HepG2 (cell line): ENCODE measurements around the gene FBXW2. TPM values are rescaled to one million over a fixed set of nuclear protein-coding genes. Genes with fewer than 3 reads are reported as not detected.

ENCODE experiments used
- ARNT2 ChIP-seq: sonication (generic); formaldehyde crosslinking; IDR thresholded peaks from 2 replicates; pipeline ENCODE4 v1.8.0; 2022; ENCODE audit warnings: mild to moderate bottlenecking, low read depth, missing genetic modification reagents, moderate library complexity
- GABPA ChIP-seq, 2 experiments: IDR thresholded peaks; 2 replicates each; pipeline ENCODE4 v1.6.1; 2011 to 2016; ENCODE audit warnings: low read depth in 2 of 2, low read length in 1 of 2, missing biosample characterization in 1 of 2, missing genetic modification characterization in 1 of 2
- GZF1 ChIP-seq: sonication (generic); formaldehyde crosslinking; IDR thresholded peaks from 2 replicates; pipeline ENCODE4 v1.5.1; 2020; ENCODE audit warnings: mild to moderate bottlenecking, missing genetic modification reagents
- HDAC6 ChIP-seq: fragments of 200-600 bp; sonication (generic); IDR thresholded peaks from 2 replicates; pipeline ENCODE4 v1.7.0; 2017; ENCODE audit warnings: mild to moderate bottlenecking, antibody characterized with exemption, low read length, low read depth
- HMG20B ChIP-seq: conservative IDR thresholded peaks from 2 replicates; pipeline ENCODE4 v1.6.1; 2016; ENCODE audit warnings: missing genetic modification reagents, missing compliant biosample characterization
- HOXA3 ChIP-seq: sonication (generic); formaldehyde crosslinking; IDR thresholded peaks from 2 replicates; pipeline ENCODE4 v1.5.0; 2020; ENCODE audit warnings: missing genetic modification reagents
- HOXA7 ChIP-seq: sonication (generic); formaldehyde crosslinking; IDR thresholded peaks from 2 replicates; pipeline ENCODE4 v1.8.1; 2022; ENCODE audit warnings: mild to moderate bottlenecking, missing genetic modification reagents, moderate library complexity
- NRL ChIP-seq: sonication (generic); formaldehyde crosslinking; IDR thresholded peaks from 2 replicates; pipeline ENCODE4 v1.5.0; 2020; ENCODE audit warnings: missing genetic modification reagents, mild to moderate bottlenecking, moderate library complexity, borderline replicate concordance
- RFX5 ChIP-seq: IDR thresholded peaks from 2 replicates; pipeline ENCODE4 v1.6.1; 2011; ENCODE audit warnings: low read depth, low read length, improper control_type of control experiment
- SKI ChIP-seq: fragments of 450-650 bp; IDR thresholded peaks from one replicate; pipeline ENCODE4 v1.6.1; 2018; ENCODE audit warnings: mild to moderate bottlenecking; ENCODE audit not compliant: partially characterized antibody
- TBX3 ChIP-seq: fragments of 450-650 bp; IDR thresholded peaks from 2 replicates; pipeline ENCODE4 v1.6.1; 2017; ENCODE audit warnings: antibody characterized with exemption, mild to moderate bottlenecking, inconsistent platforms, borderline replicate concordance
- ZFP82 ChIP-seq: sonication (generic); formaldehyde crosslinking; IDR thresholded peaks from 2 replicates; pipeline ENCODE4 v1.5.1; 2020; ENCODE audit warnings: mild to moderate bottlenecking, missing genetic modification reagents, borderline replicate concordance
- ZNF17 ChIP-seq: sonication (generic); formaldehyde crosslinking; IDR thresholded peaks from 2 replicates; pipeline ENCODE4 v1.5.0; 2020; ENCODE audit warnings: mild to moderate bottlenecking, missing genetic modification reagents
- ZNF350 ChIP-seq: sonication (generic); formaldehyde crosslinking; IDR thresholded peaks from 2 replicates; pipeline ENCODE4 v1.4.0; 2020; ENCODE audit warnings: mild to moderate bottlenecking, low read depth, missing genetic modification reagents, borderline replicate concordance
- ZNF616 ChIP-seq: sonication (generic); formaldehyde crosslinking; IDR thresholded peaks from 2 replicates; pipeline ENCODE4 v1.5.0; 2020; ENCODE audit warnings: low read depth, mild to moderate bottlenecking, missing genetic modification reagents
- polyA plus RNA-seq, 8 experiments: library from polyadenylated mRNA; depleted of rRNA in 3 of 8; stranded (reverse) in 7 of 8; unstranded in 1 of 8; fragments of >200 nt; fragmentation: Illumina TruSeq in 4 of 8; extraction: Trizol in 4 of 8; gene quantifications; 2 replicates each; pipeline versions ENCODE4 v1.2.1 to v1.2.3, GENCODE V29; 2011 to 2016; ENCODE audit warnings: low read depth in 4 of 8, missing spikeins in 1 of 8, mixed read lengths in 1 of 8; ENCODE audit not compliant: insufficient read depth in 1 of 8
- total RNA-seq, 5 experiments: library from RNA; depleted of rRNA; stranded (reverse); fragments of >200 nt; fragmentation: Illumina TruSeq; extraction: Trizol; gene quantifications; 2 replicates each; pipeline ENCODE4 v1.2.3, GENCODE V29; 2016; ENCODE audit warnings: low read depth in 1 of 5
- TF ChIP-seq, protein P1 (sequence below): sonication (generic); formaldehyde crosslinking; conservative IDR thresholded peaks from 2 replicates; pipeline ENCODE4 v1.8.0; 2022; ENCODE audit warnings: mild to moderate bottlenecking, moderate library complexity, missing genetic modification reagents
- TF ChIP-seq, protein P2 (sequence below): sonication (generic); formaldehyde crosslinking; IDR thresholded peaks from 2 replicates; pipeline ENCODE4 v1.5.0; 2020; ENCODE audit warnings: missing genetic modification reagents
- TF ChIP-seq, protein P3 (sequence below): sonication (generic); formaldehyde crosslinking; IDR thresholded peaks from 2 replicates; pipeline ENCODE4 v1.4.0; 2020; ENCODE audit warnings: missing genetic modification reagents
- TF ChIP-seq, protein P4 (sequence below): IDR thresholded peaks from 2 replicates; pipeline ENCODE4 v1.6.1; 2016; ENCODE audit warnings: mild to moderate bottlenecking, missing biosample characterization, missing genetic modification reagents
- TF ChIP-seq, protein P5 (sequence below): sonication (generic); formaldehyde crosslinking; IDR thresholded peaks from 2 replicates; pipeline ENCODE4 v1.8.1; 2023; ENCODE audit warnings: mild to moderate bottlenecking, missing genetic modification reagents
- TF ChIP-seq, protein P6 (sequence below), 2 experiments: fragments of 450-650 bp in 1 of 2; sonication (generic) in 1 of 2; formaldehyde crosslinking; IDR thresholded peaks; 2 replicates each; pipeline versions ENCODE4 v1.5.0 to v1.8.0; 2020 to 2022; ENCODE audit warnings: mild to moderate bottlenecking in 1 of 2, missing genetic modification reagents in 1 of 2

The FBXW2 gene
- total and polyA plus RNA-seq, 2 of the 13 experiments (the other 11 are each of a cell fraction or from before 2014, with no cell fraction given) = 35.4 to 43.1 TPM

DNA sequence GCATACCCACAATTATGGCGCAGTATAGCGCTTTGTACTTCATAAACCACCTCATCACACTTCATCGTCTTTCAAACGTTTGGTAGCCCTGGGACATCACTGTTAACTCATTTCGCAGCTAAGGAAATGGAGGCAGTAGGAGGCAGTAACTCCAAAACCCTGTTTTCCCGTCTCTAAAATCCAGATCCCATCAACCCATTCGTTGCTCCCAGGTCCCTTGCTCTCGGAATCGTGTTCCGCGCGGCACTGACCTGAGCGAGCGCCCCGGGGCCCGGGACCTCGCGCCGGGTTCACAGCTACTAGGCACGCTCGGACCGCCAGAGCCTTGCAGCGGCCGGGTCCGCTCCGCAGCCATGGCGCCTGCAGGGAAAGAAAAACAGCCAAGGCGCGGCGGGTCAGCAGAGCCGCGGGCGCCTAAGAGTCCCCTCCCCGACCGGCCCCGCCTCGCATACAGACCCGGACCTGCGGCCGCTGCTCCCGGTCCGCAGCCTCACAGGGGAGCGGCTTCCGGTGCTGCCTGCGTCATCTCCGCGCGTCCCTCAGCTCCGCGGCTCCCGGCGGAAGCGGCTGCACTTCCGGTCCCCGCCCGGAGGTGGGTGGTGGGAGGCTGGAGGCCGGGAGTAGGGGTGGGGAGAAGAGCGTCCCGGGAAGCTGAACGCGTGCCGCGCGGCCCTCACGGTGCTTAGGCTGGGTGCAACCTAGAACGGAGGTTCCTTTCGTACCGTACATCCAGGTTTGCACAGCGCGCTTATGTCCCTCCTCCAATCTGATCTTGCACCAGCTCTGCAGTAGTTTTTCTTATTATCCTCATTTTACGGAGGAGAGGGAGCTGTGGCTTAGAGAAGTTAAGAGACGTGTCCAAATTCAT, at the start of gene FBXW2 (continued):
- peak; percentile 96; the same call in 1 of the 2 replicates for TF ChIP-seq NRL (CRISPR knock-in tag)
- TF ChIP-seq RFX5 = no peak
- TF ChIP-seq, protein P1, sequence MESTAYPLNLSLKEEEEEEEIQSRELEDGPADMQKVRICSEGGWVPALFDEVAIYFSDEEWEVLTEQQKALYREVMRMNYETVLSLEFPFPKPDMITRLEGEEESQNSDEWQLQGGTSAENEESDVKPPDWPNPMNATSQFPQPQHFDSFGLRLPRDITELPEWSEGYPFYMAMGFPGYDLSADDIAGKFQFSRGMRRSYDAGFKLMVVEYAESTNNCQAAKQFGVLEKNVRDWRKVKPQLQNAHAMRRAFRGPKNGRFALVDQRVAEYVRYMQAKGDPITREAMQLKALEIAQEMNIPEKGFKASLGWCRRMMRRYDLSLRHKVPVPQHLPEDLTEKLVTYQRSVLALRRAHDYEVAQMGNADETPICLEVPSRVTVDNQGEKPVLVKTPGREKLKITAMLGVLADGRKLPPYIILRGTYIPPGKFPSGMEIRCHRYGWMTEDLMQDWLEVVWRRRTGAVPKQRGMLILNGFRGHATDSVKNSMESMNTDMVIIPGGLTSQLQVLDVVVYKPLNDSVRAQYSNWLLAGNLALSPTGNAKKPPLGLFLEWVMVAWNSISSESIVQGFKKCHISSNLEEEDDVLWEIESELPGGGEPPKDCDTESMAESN = peak; percentile 44; the same call in 1 of the 2 replicates
- TF ChIP-seq HDAC6 = no peak
- peak; percentile 88; the same call in 1 of the 2 replicates for TF ChIP-seq ZNF350 (CRISPR knock-in tag)
- TF ChIP-seq HOXA7 (CRISPR knock-in tag) = no peak
- TF ChIP-seq GABPA (IDR thresholded peaks at IDR 0.05; ENCODE audit: low read depth, low read length) = peak; percentile 96
- peak; percentile 94 for TF ChIP-seq GABPA (CRISPR knock-in tag; IDR thresholded peaks at IDR 0.05; ENCODE audit: low read depth)
- peak; percentile 98 for TF ChIP-seq HOXA3 (CRISPR knock-in tag)
- TF ChIP-seq, protein P2, sequence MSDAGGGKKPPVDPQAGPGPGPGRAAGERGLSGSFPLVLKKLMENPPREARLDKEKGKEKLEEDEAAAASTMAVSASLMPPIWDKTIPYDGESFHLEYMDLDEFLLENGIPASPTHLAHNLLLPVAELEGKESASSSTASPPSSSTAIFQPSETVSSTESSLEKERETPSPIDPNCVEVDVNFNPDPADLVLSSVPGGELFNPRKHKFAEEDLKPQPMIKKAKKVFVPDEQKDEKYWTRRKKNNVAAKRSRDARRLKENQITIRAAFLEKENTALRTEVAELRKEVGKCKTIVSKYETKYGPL (CRISPR knock-in tag) = no peak
- TF ChIP-seq ARNT2 = no peak; the same call in 1 of the 2 replicates
- 0 out of 2 replicates have a peak, but pooled peaks have one; percentile 63 for TF ChIP-seq ZNF616 (CRISPR knock-in tag)
- no peak for TF ChIP-seq SKI
- TF ChIP-seq TBX3 = no peak
- TF ChIP-seq ZNF17 (CRISPR knock-in tag) = no peak
- 0 out of 2 replicates have a peak, but pooled peaks have one; percentile 21 for TF ChIP-seq ZFP82 (CRISPR knock-in tag)
- peak; percentile 64; the same call in 1 of the 2 replicates for TF ChIP-seq GZF1 (CRISPR knock-in tag)
- TF ChIP-seq, protein P3, sequence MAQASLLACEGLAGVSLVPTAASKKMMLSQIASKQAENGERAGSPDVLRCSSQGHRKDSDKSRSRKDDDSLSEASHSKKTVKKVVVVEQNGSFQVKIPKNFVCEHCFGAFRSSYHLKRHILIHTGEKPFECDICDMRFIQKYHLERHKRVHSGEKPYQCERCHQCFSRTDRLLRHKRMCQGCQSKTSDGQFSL = peak; percentile 83
- TF ChIP-seq, protein P4, sequence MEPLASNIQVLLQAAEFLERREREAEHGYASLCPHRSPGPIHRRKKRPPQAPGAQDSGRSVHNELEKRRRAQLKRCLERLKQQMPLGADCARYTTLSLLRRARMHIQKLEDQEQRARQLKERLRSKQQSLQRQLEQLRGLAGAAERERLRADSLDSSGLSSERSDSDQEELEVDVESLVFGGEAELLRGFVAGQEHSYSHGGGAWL (CRISPR knock-in tag) = peak; percentile 83
- TF ChIP-seq, protein P5, sequence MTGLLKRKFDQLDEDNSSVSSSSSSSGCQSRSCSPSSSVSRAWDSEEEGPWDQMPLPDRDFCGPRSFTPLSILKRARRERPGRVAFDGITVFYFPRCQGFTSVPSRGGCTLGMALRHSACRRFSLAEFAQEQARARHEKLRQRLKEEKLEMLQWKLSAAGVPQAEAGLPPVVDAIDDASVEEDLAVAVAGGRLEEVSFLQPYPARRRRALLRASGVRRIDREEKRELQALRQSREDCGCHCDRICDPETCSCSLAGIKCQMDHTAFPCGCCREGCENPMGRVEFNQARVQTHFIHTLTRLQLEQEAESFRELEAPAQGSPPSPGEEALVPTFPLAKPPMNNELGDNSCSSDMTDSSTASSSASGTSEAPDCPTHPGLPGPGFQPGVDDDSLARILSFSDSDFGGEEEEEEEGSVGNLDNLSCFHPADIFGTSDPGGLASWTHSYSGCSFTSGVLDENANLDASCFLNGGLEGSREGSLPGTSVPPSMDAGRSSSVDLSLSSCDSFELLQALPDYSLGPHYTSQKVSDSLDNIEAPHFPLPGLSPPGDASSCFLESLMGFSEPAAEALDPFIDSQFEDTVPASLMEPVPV (CRISPR knock-in tag) = peak; percentile 76; the same call in 1 of the 2 replicates
- TF ChIP-seq, protein P6, sequence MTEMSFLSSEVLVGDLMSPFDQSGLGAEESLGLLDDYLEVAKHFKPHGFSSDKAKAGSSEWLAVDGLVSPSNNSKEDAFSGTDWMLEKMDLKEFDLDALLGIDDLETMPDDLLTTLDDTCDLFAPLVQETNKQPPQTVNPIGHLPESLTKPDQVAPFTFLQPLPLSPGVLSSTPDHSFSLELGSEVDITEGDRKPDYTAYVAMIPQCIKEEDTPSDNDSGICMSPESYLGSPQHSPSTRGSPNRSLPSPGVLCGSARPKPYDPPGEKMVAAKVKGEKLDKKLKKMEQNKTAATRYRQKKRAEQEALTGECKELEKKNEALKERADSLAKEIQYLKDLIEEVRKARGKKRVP (CRISPR knock-in tag; IDR thresholded peaks at IDR 0.05) = no peak; a peak in 1 of 4 replicates
- no peak; the same call in 1 of the 2 replicates for TF ChIP-seq HMG20B (CRISPR knock-in tag)
